Fibroblast of skin of abdomen (primary cell): ENCODE data around the gene CA4.
"Not testable (repeated sequence)": the region's sequence is repeated elsewhere in the genome, so short reads cannot be mapped to it uniquely, and the experiment has no call there.

Experiments
- DNase-seq: peaks from one replicate; pipeline ENCODE4 v3.0.0-alpha.2; 2013

CA4 gene

DNA sequence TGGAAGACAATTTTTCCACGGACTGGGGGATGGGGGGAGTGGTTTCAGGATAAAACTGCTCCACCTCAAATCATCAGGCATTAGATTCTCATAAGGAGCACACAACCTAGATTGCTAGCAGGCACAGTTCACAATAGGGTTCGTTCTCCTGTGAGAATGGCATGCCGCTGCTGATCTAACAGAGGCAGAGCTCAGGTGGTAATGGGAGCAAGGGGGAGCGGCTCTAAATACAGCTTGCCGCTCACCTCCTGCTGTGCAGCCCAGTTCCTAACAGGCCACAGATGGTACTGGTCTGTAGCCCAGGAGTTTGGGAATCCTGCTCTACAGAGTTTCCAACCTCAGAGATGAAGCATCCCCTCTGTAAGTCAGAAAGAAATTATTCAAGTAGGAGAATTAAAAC, 27.0 kb downstream of the CA4 start:
- DNase-seq: not testable (repeated sequence)

GRCh38 chr17:60178180-60178579, 28.4 kb downstream of the CA4 start:
- not testable (repeated sequence) for DNase-seq

DNA sequence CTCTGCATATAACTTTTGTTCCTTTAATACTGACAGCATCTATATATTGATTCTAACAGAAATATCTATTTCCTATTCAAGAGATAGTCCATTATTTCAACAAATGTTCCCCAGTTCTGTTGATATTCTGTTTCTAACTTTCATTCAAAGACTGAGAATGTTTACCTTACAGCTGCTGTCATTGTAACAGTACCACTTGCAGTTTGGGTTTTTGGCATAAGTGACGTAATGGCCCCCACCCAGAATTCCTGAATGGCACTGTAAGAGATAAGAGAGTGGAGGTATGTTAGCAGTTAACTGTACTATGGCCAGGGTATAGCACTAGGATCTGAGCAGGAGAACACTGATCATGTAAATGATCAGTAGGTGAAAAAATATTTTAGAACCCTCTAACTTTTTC, 30.6 kb downstream of the CA4 start:
- DNase-seq: not testable (repeated sequence)

- not testable (repeated sequence) for DNase-seq
These were observed 36.6 kb downstream of the CA4 start for GRCh38 chr17:60186372-60186771.

GRCh38 chr17:60186846-60187745, 37.3 kb downstream of the CA4 start:
- peak; percentile 52 for DNase-seq

DNA sequence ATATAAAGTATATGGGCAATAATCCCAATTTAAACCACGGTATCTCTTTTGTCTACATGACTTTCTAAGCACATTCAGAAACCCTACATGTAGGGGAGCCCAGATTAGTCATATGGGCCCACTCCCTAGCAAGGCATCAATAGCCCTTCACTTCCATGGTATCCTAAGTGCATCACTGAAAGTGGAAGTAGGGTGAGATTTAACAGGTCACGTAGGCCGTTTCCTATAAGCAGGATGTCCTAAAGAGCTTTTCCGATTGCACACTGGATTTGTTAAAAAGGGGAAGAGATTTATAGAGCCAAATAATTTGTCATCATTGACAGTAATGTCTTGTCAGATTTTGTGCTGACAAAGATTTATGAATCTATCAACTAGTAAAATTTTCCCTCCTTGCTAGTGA, 39.0 kb downstream of the CA4 start:
- DNase-seq: no peak

DNA sequence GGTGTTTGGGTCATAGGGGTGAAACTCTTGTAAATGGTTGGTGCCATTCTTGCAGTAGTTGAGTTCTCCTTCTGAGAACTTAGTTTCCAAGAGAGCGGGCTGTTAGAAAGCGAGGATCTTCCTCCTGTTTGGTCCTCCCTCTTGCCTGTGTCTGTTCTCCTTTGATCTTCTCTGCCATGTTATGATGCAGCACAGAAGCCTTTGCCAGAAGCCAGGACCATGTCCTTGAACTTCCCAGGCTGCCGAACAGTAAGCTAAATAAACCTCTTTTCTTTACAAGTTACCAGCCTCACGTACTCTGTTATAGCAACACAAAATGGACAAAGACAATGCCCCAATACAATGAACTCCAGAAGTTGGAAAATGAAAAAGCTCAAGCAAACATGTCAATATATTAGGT, 40.3 kb downstream of the CA4 start:
- not testable (repeated sequence) for DNase-seq

DNA sequence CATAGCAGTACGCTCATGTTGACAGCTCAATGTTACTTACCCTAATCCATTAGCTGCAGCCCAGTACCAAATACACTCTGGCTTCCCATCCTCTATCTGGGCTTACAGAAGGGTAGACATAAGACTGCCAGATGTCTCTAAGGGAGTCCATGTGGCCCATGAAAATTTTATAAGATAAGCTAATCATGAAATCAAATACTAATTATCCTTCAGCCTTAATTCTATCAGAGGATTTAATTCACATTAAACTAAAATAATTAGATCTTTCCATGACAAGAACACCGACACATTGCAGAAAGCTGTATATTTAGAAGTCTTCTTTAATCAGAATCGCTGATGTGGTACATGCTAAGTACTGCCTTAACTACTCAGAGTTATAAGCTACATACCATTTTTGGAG, 43.3 kb downstream of the CA4 start:
- not testable (repeated sequence) for DNase-seq

DNA sequence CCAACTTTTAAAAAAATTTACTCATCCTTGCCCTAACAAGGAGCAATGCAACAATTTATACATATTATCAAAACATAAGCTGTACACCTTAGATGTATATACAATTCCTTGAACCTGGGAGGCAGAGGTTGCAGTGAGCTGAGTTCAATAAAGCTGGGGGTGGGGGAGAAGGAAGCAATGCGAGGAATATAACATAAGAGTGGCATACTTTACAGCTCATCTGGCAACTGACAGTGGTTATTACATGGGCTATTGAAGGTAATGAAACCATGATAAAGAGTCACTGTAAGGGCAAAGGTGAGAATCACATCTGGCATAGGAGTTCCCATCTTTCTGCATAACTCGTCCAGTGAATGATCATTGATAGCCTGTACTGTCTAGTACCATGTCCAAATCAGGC, 43.7 kb downstream of the CA4 start:
- no peak for DNase-seq

GRCh38 chr17:60194141-60194540, 44.4 kb downstream of the CA4 start:
- not testable (repeated sequence) for DNase-seq

GRCh38 chr17:60198630-60199029, 48.9 kb downstream of the CA4 start:
- DNase-seq: not testable (repeated sequence)

DNA sequence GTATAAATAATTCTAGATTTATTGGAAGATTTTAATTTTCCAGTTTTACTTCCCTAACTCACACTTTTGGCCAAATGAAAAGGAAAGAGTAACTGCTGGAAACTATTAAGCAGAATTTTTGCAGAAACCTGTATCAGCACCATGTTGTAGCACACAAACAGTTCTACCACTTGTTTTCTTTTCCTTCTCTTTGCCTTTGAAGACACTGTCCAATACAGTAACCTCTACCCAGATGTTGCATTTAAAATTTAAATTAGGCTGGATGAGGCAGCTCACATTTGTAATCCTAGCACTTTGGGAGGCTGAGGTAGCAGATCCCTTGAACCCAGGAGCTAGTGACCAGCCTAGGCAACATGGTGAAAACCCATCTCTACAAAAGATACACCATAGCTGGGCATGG, 56.0 kb downstream of the CA4 start:
- DNase-seq: not testable (repeated sequence)

DNA sequence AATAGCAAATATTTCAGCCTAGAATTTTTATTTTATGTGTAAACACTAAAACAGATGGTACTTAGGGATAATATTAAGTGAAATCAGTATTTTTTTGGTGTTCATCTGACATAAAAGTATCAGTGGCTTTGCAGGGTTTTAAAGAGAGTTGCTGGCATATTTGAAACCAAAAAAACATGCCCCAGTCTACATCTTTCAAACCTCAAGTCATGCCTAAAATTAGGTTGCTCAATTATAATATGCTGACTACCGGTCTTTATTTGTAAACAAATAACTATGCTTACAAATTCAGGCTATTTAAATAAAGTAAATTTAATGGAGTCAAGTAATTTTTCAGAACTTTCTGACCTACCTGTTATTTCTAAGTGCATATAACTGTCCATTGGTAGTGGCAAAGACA, 58.5 kb downstream of the CA4 start:
- not testable (repeated sequence) for DNase-seq
